ENCODE results near the gene RORB.

Gene RORB

GRCh38 chr9:74663439-74663838, 166.3 kb downstream of the RORB start:
- no peaks in the 10 kb centered on the region for H3K36me3 ChIP-seq (replicated peaks)
- H3K27ac ChIP-seq: no peak overlapping the region
- H3K27me3 ChIP-seq (replicated peaks): no peaks in the 10 kb centered on the region
- no peak for DNase-seq
- in situ Hi-C loops (cut with HindIII; ENCODE audit: low pct_ligation_motif_present, low sequenced_read_pairs): no loop called here
- TF ChIP-seq, protein P1, sequence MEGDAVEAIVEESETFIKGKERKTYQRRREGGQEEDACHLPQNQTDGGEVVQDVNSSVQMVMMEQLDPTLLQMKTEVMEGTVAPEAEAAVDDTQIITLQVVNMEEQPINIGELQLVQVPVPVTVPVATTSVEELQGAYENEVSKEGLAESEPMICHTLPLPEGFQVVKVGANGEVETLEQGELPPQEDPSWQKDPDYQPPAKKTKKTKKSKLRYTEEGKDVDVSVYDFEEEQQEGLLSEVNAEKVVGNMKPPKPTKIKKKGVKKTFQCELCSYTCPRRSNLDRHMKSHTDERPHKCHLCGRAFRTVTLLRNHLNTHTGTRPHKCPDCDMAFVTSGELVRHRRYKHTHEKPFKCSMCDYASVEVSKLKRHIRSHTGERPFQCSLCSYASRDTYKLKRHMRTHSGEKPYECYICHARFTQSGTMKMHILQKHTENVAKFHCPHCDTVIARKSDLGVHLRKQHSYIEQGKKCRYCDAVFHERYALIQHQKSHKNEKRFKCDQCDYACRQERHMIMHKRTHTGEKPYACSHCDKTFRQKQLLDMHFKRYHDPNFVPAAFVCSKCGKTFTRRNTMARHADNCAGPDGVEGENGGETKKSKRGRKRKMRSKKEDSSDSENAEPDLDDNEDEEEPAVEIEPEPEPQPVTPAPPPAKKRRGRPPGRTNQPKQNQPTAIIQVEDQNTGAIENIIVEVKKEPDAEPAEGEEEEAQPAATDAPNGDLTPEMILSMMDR (IDR thresholded peaks at IDR 0.05; ENCODE audit: low read depth, low read length, missing control alignments): no peak
- no peak overlapping the region for H3K4me3 ChIP-seq (ENCODE audit: low read depth, low read length)

- DNase-seq: no peak
- in situ Hi-C loops (cut with HindIII; ENCODE audit: low pct_ligation_motif_present, low sequenced_read_pairs): no loop called here
- TF ChIP-seq, protein P1 (IDR thresholded peaks at IDR 0.05; ENCODE audit: low read depth, low read length, missing control alignments): no peak
- no peak overlapping the region for H3K4me3 ChIP-seq (ENCODE audit: low read depth, low read length)
- H3K27me3 ChIP-seq (replicated peaks): no peaks in the 10 kb centered on the region
- no peak overlapping the region for H3K27ac ChIP-seq
- no peaks in the 10 kb centered on the region for H3K36me3 ChIP-seq (replicated peaks)
These were observed 169.6 kb downstream of the RORB start for GRCh38 chr9:74666625-74667316.

DNA sequence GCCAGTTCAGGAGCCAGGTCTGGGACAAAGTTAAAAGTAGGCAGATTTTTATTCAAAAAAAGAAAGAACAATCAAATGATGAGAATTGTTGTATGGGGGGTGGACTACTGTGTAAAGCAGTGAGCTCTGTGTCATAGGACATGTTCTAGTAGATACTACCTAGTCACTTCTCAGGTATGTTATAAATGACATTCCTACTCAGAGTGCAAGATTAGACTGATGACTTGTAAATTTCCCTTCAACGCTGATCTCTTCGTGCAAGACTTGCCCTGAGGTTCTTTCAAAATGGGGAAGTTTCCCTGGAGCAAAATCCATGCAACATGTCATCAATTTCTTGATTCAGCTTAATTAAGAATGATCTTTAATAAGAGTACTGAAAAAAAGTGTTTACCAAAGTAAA, 175.1 kb downstream of the RORB start:
- TF ChIP-seq, protein P1 (IDR thresholded peaks at IDR 0.05; ENCODE audit: low read depth, low read length, missing control alignments): no peak
- no peaks in the 10 kb centered on the region for H3K36me3 ChIP-seq (replicated peaks)
- H3K27ac ChIP-seq: no peak overlapping the region
- no peak for DNase-seq
- H3K27me3 ChIP-seq (replicated peaks): no peaks in the 10 kb centered on the region
- in situ Hi-C loops (cut with HindIII; ENCODE audit: low pct_ligation_motif_present, low sequenced_read_pairs): no loop called here
- no peak overlapping the region for H3K4me3 ChIP-seq (ENCODE audit: low read depth, low read length)

DNA sequence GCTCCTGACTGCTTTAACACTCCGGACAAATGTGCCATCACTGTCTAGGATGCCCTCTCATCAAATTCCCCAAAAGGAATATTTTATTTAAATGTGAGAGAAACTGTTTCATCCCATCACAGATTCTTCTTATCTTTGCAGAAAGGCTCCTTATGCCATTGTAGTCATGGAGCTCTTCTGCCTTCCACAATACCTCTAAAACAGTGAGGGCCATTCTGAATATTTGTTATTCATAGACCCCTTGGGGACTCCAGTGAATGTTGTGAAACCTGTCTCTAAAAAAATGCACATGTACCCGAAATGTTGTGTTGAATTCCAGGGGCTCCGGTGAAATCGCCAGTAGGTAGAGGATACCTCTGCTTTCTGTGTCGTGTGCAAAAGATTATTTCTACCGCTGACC, 176.9 kb downstream of the RORB start:
- Histone ChIP-seq H3K27me3 (replicated peaks) (no peaks in the 10 kb centered on the region), H3K36me3 (replicated peaks) (no peaks in the 10 kb centered on the region), H3K27ac (no peak overlapping the region), H3K4me3 (ENCODE audit: low read depth, low read length) (no peak overlapping the region)
- in situ Hi-C loops (cut with HindIII; ENCODE audit: low pct_ligation_motif_present, low sequenced_read_pairs): no loop called here
- TF ChIP-seq, protein P1 (IDR thresholded peaks at IDR 0.05; ENCODE audit: low read depth, low read length, missing control alignments): no peak
- no peak for DNase-seq

- in situ Hi-C loops (cut with HindIII; ENCODE audit: low pct_ligation_motif_present, low sequenced_read_pairs): no loop called here
- Histone ChIP-seq H3K36me3 (replicated peaks) (no peaks in the 10 kb centered on the region), H3K4me3 (ENCODE audit: low read depth, low read length) (no peak overlapping the region), H3K27ac (no peak overlapping the region), H3K27me3 (replicated peaks) (no peaks in the 10 kb centered on the region)
- DNase-seq: no peak
- TF ChIP-seq, protein P1 (IDR thresholded peaks at IDR 0.05; ENCODE audit: low read depth, low read length, missing control alignments): no peak
These were observed 184.8 kb downstream of the RORB start for GRCh38 chr9:74681906-74682305.

DNA sequence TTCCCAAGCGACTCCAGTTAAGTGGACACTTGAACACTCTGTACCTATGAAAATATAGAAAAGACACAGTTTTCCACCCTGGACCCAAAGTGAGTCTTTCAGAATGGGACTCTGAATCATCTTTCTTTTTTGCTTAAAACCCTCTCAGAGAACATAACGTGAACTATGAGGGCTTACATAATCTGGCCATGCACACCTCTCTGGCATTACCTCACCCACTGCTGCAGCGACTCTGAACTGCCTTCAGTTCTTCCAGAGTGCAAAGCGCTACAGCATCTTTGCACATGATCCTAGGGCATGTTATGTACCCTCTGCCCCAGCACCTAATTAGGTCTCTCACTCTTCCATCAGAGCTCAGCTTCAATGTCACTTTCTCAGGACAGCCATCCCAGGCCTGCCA, 186.2 kb downstream of the RORB start:
- no peaks in the 10 kb centered on the region for H3K36me3 ChIP-seq (replicated peaks)
- DNase-seq: no peak
- no peak overlapping the region for H3K4me3 ChIP-seq (ENCODE audit: low read depth, low read length)
- H3K27me3 ChIP-seq (replicated peaks): no peaks in the 10 kb centered on the region
- in situ Hi-C loops (cut with HindIII; ENCODE audit: low pct_ligation_motif_present, low sequenced_read_pairs): no loop called here
- TF ChIP-seq, protein P1 (IDR thresholded peaks at IDR 0.05; ENCODE audit: low read depth, low read length, missing control alignments): no peak
- H3K27ac ChIP-seq: no peak overlapping the region

Data from brain microvascular endothelial cell (primary cell).